ENCODE results near the gene ADGRE3. TPM values are rescaled to one million over a fixed set of nuclear protein-coding genes. Genes with fewer than 3 reads are reported as not detected.

Gene ADGRE3
- total and polyA plus RNA-seq, 2 donors (not counting 1 experiment from before 2014, with no cell fraction given), result 0.17 to 0.46 TPM

DNA sequence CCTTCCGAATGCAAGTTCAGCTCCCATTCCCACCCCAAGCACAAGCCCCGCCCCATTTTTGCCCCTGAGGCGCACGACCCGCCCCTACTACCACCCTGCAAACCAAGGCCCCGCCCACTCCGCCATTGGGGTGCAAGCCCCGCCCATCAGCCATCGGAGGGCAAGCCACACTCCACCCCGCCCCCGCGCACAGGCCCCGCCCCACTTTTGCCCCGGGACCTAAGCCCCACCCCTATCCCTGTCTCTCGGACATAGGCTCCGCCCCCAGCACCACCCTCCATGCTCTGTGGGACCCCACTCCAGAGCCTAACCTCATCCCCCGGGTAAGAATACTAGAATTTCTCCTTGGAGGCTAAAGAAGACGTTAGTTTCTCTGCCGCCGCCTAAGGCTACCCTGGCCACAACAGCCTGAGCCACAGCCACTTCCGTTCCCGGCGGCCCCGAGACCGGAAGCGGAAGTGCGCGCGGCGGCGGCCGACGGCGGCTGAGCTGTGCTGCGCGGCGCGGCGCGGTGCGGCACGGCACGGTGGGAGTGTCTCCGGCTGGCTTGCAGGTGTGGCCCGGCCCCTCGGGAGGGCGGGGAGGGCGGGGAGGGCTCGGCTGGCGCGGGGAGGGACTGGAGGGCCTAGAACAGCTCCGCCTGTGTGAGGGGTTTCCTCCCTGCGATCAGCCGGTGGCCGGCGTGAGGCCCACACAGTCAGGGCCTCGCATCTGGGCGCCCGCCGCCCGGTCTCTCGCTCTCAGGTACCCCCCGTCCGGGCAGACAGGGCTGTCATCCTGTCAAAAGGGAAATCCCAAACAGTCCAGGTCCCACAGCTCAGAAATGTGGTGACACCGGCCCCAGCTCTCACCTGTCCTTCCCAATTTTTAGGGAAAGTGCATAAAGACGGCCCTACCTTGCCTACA is 15.2 kb upstream of the ADGRE3 start, which contains the start of gene ZNF333:
TSS of gene ZNF333 (plus strand) at position 451 of the 906 bp plus-strand sequence. CDS start 3,444 bp downstream, outside the sequence.
- peak within 1 kb of the TSS; percentile 68 to 82 (median 75) for H3K4me3 ChIP-seq (ENCODE audit: control extremely low read depth in 1 of 5, extremely low read depth in 1 of 5, insufficient read depth in 1 of 5, low read depth in 2 of 5, low read length in 4 of 5)
- H2AFZ ChIP-seq (ENCODE audit: insufficient read depth, low read depth, low read length, poor library complexity, severe bottlenecking), result peak within 1 kb of the TSS; percentile 71
- ChIA-PET CTCF (interaction anchor here (0.6 to 11.9 kb wide), 7 partner anchors 11 to 553 kb away, joined by 3 to 681 read pairs (median 3); partner anchors contain the start of genes ASF1B and NDUFB7), POLR2A (interaction anchor here (0.6 to 6.2 kb wide), 10 partner anchors 15 to 765 kb away, joined by 3 to 90 read pairs (median 4); partner anchors contain the start of genes ADGRE3 and NDUFB7)
- Mint-ChIP-seq H3K27me3 (no peaks in the 10 kb centered on the region), H3K27ac (peak within 1 kb of the TSS; percentile 99), H3K9me3 (ENCODE audit: insufficient read depth) (no peaks in the 10 kb centered on the region), H3K4me1 (peaks cover 30% of the 10 kb centered on the region), H3K4me3 (peak within 1 kb of the TSS; percentile 95)
- H3K4me1 ChIP-seq (ENCODE audit: control insufficient read depth in 2 of 2, insufficient read depth in 2 of 2, low read length in 2 of 2), result peaks cover 27 to 29% of the 10 kb centered on the region in 2 donors
- intact Hi-C loops (cut with micrococcal nuclease), result loop anchor here (1.0 kb wide), 2 partner anchors 118 to 161 kb away; partner anchors contain the start of genes NDUFB7 and TECR
- H3K27ac ChIP-seq (ENCODE audit: low read length in 2 of 2), result peak within 1 kb of the TSS; percentile 97 to 99
- H3K9me3 ChIP-seq (ENCODE audit: control extremely low read depth in 1 of 3, control insufficient read depth in 2 of 3, insufficient read depth in 1 of 3, low read length in 2 of 3), result no peaks in the 10 kb centered on the region
- TF ChIP-seq CTCF (IDR thresholded peaks at IDR 0.05) (no peak), EZH2 (IDR thresholded peaks at IDR 0.05; ENCODE audit: borderline replicate concordance, insufficient read depth, low read depth, low read length, poor library complexity, severe bottlenecking) (no peak)
- no peaks in the 10 kb centered on the region for H3K27me3 ChIP-seq (replicated peaks in 1 of 4; ENCODE audit: control extremely low read depth in 1 of 4, control insufficient read depth in 3 of 4, insufficient read depth in 4 of 4, low read length in 3 of 4)
- H3K79me2 ChIP-seq (ENCODE audit: control insufficient read depth, insufficient read depth, low read length), result peaks cover 11% of the 10 kb centered on the region
- ATAC-seq (ENCODE audit: low read depth), result peak; percentile 89
- H3K36me3 ChIP-seq (replicated peaks in 1 of 2; ENCODE audit: control extremely low read depth in 1 of 2, control insufficient read depth in 1 of 2, extremely low read depth in 1 of 2, insufficient read depth in 2 of 2, low read length in 1 of 2), result peaks cover 0 to 9% of the 10 kb centered on the region in 2 experiments
- H3K9ac ChIP-seq (ENCODE audit: low read length), result peak within 1 kb of the TSS; percentile 75
- H4K20me1 ChIP-seq (ENCODE audit: control insufficient read depth, insufficient read depth, low read length, poor library complexity, severe bottlenecking), result no peaks in the 10 kb centered on the region
- H3K4me2 ChIP-seq (replicated peaks; ENCODE audit: low read depth, low read length, poor library complexity, severe bottlenecking), result peak within 1 kb of the TSS; percentile 75
- peak; percentile 98 for DNase-seq
- WGBS (ENCODE audit: insufficient coverage), result under 1% methylated on average over 56 of the region's 66 CpGs
